ENCODE measurements around the gene SCGB1C1.

The SCGB1C1 gene

GRCh38 chr11:210803-211180 is 17.9 kb downstream of the SCGB1C1 start:
- Histone ChIP-seq H3K27ac (ENCODE audit: insufficient read depth, low read length, poor library complexity, severe bottlenecking) (no peak overlapping the region), H3K9me3 (ENCODE audit: control insufficient read depth, low read length) (no peaks in the 10 kb centered on the region), H3K4me1 (ENCODE audit: control insufficient read depth, insufficient read depth, low read length, poor library complexity, severe bottlenecking) (peaks cover 25% of the 10 kb centered on the region), H3K4me3 (ENCODE audit: insufficient read depth, low read depth, low read length, poor library complexity, severe bottlenecking) (no peak overlapping the region), H3K27me3 (replicated peaks; ENCODE audit: control insufficient read depth, insufficient read depth, low read length, poor library complexity, severe bottlenecking) (no peaks in the 10 kb centered on the region), H3K36me3 (ENCODE audit: control insufficient read depth, insufficient read depth, low read length) (peaks cover 59% of the 10 kb centered on the region)
- no peak for DNase-seq

GRCh38 chr11:211295-211694 is 18.4 kb downstream of the SCGB1C1 start:
- no peaks in the 10 kb centered on the region for H3K9me3 ChIP-seq (ENCODE audit: control insufficient read depth, low read length)
- peaks cover 20% of the 10 kb centered on the region for H3K4me1 ChIP-seq (ENCODE audit: control insufficient read depth, insufficient read depth, low read length, poor library complexity, severe bottlenecking)
- H3K36me3 ChIP-seq (ENCODE audit: control insufficient read depth, insufficient read depth, low read length): peaks cover 61% of the 10 kb centered on the region
- no peak overlapping the region for H3K27ac ChIP-seq (ENCODE audit: insufficient read depth, low read length, poor library complexity, severe bottlenecking)
- no peaks in the 10 kb centered on the region for H3K27me3 ChIP-seq (replicated peaks; ENCODE audit: control insufficient read depth, insufficient read depth, low read length, poor library complexity, severe bottlenecking)
- DNase-seq: no peak
- H3K4me3 ChIP-seq (ENCODE audit: insufficient read depth, low read depth, low read length, poor library complexity, severe bottlenecking): no peak overlapping the region

GRCh38 chr11:211741-212140 is 18.9 kb downstream of the SCGB1C1 start:
- H3K9me3 ChIP-seq (ENCODE audit: control insufficient read depth, low read length): no peaks in the 10 kb centered on the region
- no peaks in the 10 kb centered on the region for H3K27me3 ChIP-seq (replicated peaks; ENCODE audit: control insufficient read depth, insufficient read depth, low read length, poor library complexity, severe bottlenecking)
- no peak overlapping the region for H3K27ac ChIP-seq (ENCODE audit: insufficient read depth, low read length, poor library complexity, severe bottlenecking)
- H3K36me3 ChIP-seq (ENCODE audit: control insufficient read depth, insufficient read depth, low read length): peaks cover 61% of the 10 kb centered on the region
- no peak for DNase-seq
- peaks cover 15% of the 10 kb centered on the region for H3K4me1 ChIP-seq (ENCODE audit: control insufficient read depth, insufficient read depth, low read length, poor library complexity, severe bottlenecking)
- H3K4me3 ChIP-seq (ENCODE audit: insufficient read depth, low read depth, low read length, poor library complexity, severe bottlenecking): no peak overlapping the region

GRCh38 chr11:212150-213100 is 19.5 kb downstream of the SCGB1C1 start:
- H3K27ac ChIP-seq (ENCODE audit: insufficient read depth, low read length, poor library complexity, severe bottlenecking): no peak overlapping the region
- peaks cover 61% of the 10 kb centered on the region for H3K36me3 ChIP-seq (ENCODE audit: control insufficient read depth, insufficient read depth, low read length)
- H3K4me1 ChIP-seq (ENCODE audit: control insufficient read depth, insufficient read depth, low read length, poor library complexity, severe bottlenecking): peaks cover 15% of the 10 kb centered on the region
- H3K9me3 ChIP-seq (ENCODE audit: control insufficient read depth, low read length): no peaks in the 10 kb centered on the region
- no peaks in the 10 kb centered on the region for H3K27me3 ChIP-seq (replicated peaks; ENCODE audit: control insufficient read depth, insufficient read depth, low read length, poor library complexity, severe bottlenecking)
- no peak for DNase-seq
- no peak overlapping the region for H3K4me3 ChIP-seq (ENCODE audit: insufficient read depth, low read depth, low read length, poor library complexity, severe bottlenecking)

- no peaks in the 10 kb centered on the region for H3K9me3 ChIP-seq (ENCODE audit: control insufficient read depth, low read length)
Observed at GRCh38 chr11:213111-213510, 20.2 kb downstream of the SCGB1C1 start.

GRCh38 chr11:214083-214482 is 21.2 kb downstream of the SCGB1C1 start:
- Histone ChIP-seq H3K36me3 (ENCODE audit: control insufficient read depth, insufficient read depth, low read length) (peaks cover 61% of the 10 kb centered on the region), H3K4me1 (ENCODE audit: control insufficient read depth, insufficient read depth, low read length, poor library complexity, severe bottlenecking) (peaks cover 14% of the 10 kb centered on the region), H3K27me3 (replicated peaks; ENCODE audit: control insufficient read depth, insufficient read depth, low read length, poor library complexity, severe bottlenecking) (no peaks in the 10 kb centered on the region), H3K27ac (ENCODE audit: insufficient read depth, low read length, poor library complexity, severe bottlenecking) (no peak overlapping the region), H3K9me3 (ENCODE audit: control insufficient read depth, low read length) (no peaks in the 10 kb centered on the region), H3K4me3 (ENCODE audit: insufficient read depth, low read depth, low read length, poor library complexity, severe bottlenecking) (no peak overlapping the region)
- DNase-seq: no peak

More at GRCh38 chr11:213111-213510, 20.2 kb downstream of the SCGB1C1 start:
- Histone ChIP-seq H3K4me1 (ENCODE audit: control insufficient read depth, insufficient read depth, low read length, poor library complexity, severe bottlenecking) (peaks cover 15% of the 10 kb centered on the region), H3K27me3 (replicated peaks; ENCODE audit: control insufficient read depth, insufficient read depth, low read length, poor library complexity, severe bottlenecking) (no peaks in the 10 kb centered on the region), H3K36me3 (ENCODE audit: control insufficient read depth, insufficient read depth, low read length) (peaks cover 61% of the 10 kb centered on the region), H3K4me3 (ENCODE audit: insufficient read depth, low read depth, low read length, poor library complexity, severe bottlenecking) (no peak overlapping the region), H3K27ac (ENCODE audit: insufficient read depth, low read length, poor library complexity, severe bottlenecking) (no peak overlapping the region)
- DNase-seq: no peak

GRCh38 chr11:215581-216037 is 22.7 kb downstream of the SCGB1C1 start:
- Histone ChIP-seq H3K27me3 (replicated peaks; ENCODE audit: control insufficient read depth, insufficient read depth, low read length, poor library complexity, severe bottlenecking) (no peaks in the 10 kb centered on the region), H3K36me3 (ENCODE audit: control insufficient read depth, insufficient read depth, low read length) (peaks cover 51% of the 10 kb centered on the region), H3K4me3 (ENCODE audit: insufficient read depth, low read depth, low read length, poor library complexity, severe bottlenecking) (no peak overlapping the region), H3K4me1 (ENCODE audit: control insufficient read depth, insufficient read depth, low read length, poor library complexity, severe bottlenecking) (no peaks in the 10 kb centered on the region), H3K27ac (ENCODE audit: insufficient read depth, low read length, poor library complexity, severe bottlenecking) (no peak overlapping the region), H3K9me3 (ENCODE audit: control insufficient read depth, low read length) (no peaks in the 10 kb centered on the region)
- DNase-seq: no peak

GRCh38 chr11:216081-216974 is 23.4 kb downstream of the SCGB1C1 start:
- H3K36me3 ChIP-seq (ENCODE audit: control insufficient read depth, insufficient read depth, low read length): peaks cover 44% of the 10 kb centered on the region
- no peak overlapping the region for H3K4me3 ChIP-seq (ENCODE audit: insufficient read depth, low read depth, low read length, poor library complexity, severe bottlenecking)
- no peaks in the 10 kb centered on the region for H3K27me3 ChIP-seq (replicated peaks; ENCODE audit: control insufficient read depth, insufficient read depth, low read length, poor library complexity, severe bottlenecking)
- H3K4me1 ChIP-seq (ENCODE audit: control insufficient read depth, insufficient read depth, low read length, poor library complexity, severe bottlenecking): no peaks in the 10 kb centered on the region
- no peak for DNase-seq
- H3K9me3 ChIP-seq (ENCODE audit: control insufficient read depth, low read length): no peaks in the 10 kb centered on the region
- no peak overlapping the region for H3K27ac ChIP-seq (ENCODE audit: insufficient read depth, low read length, poor library complexity, severe bottlenecking)

- no peaks in the 10 kb centered on the region for H3K27me3 ChIP-seq (replicated peaks; ENCODE audit: control insufficient read depth, insufficient read depth, low read length, poor library complexity, severe bottlenecking)
- no peak overlapping the region for H3K4me3 ChIP-seq (ENCODE audit: insufficient read depth, low read depth, low read length, poor library complexity, severe bottlenecking)
- no peaks in the 10 kb centered on the region for H3K4me1 ChIP-seq (ENCODE audit: control insufficient read depth, insufficient read depth, low read length, poor library complexity, severe bottlenecking)
- H3K36me3 ChIP-seq (ENCODE audit: control insufficient read depth, insufficient read depth, low read length): peaks cover 30% of the 10 kb centered on the region
- no peak overlapping the region for H3K27ac ChIP-seq (ENCODE audit: insufficient read depth, low read length, poor library complexity, severe bottlenecking)
- no peak for DNase-seq
- H3K9me3 ChIP-seq (ENCODE audit: control insufficient read depth, low read length): no peaks in the 10 kb centered on the region
Observed at GRCh38 chr11:217704-218103, 24.8 kb downstream of the SCGB1C1 start.
